Stimulated activated naive CD4-positive, alpha-beta T cell (primary cell): ENCODE measurements around the gene CMPK1.

Source experiments
- DNase-seq, 6 experiments: peaks; one replicate each; lab custom pipeline; 2025; lab: John Stamatoyannopoulos, UW

The CMPK1 gene

DNA sequence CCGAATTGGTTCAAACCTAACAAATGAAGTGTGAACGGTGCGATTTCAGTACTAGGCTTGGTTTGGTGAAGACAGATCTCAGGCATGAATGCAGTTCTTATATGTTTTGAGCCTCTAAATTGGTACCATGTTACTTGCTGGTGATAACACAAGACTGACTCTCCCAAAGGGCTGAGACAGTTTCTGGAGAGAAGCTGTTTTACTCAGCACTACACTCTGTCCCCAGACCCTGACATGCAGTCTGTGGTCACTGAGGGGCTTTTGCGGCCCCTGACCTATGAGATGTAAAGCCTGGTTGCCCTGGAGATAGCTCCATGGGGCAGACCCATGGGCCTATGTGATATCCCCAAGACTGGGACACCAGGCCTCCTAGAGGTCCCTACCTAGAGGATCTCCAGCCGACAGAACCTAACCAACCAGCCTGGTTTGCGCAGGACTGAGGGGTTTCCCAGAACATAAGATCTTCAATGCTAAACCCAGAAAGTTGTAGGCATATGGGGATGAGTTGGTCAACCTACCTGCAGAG is 63.1 kb downstream of the CMPK1 start:
- DNase-seq = no peak

- no peak for DNase-seq
Observed at GRCh38 chr1:47399138-47399845, 65.7 kb downstream of the CMPK1 start.

GRCh38 chr1:47399846-47400155 is 66.2 kb downstream of the CMPK1 start:
- DNase-seq = no peak

DNA sequence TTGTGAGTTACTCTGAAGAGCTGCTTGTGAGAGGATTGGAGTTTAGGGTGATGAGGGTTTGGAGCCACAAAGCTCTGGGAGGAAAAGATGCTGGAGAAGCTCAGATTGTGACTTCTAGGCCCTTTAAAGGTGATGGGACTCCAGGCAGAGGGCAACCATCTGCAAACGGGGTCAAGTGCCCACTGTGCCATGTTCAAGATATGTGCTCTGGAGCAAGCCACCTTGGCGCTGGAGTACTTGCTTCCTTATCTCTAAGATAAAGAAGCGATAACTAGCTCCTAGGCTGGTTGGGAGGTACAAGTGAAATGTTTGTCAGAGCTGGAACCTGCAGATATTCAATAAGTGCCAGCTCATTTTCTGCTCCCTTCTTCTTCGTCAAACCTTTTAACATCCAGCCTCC is 68.2 kb downstream of the CMPK1 start:
- no peak for DNase-seq

- no peak for DNase-seq
Observed at GRCh38 chr1:47402591-47402990, 69.0 kb downstream of the CMPK1 start.

DNA sequence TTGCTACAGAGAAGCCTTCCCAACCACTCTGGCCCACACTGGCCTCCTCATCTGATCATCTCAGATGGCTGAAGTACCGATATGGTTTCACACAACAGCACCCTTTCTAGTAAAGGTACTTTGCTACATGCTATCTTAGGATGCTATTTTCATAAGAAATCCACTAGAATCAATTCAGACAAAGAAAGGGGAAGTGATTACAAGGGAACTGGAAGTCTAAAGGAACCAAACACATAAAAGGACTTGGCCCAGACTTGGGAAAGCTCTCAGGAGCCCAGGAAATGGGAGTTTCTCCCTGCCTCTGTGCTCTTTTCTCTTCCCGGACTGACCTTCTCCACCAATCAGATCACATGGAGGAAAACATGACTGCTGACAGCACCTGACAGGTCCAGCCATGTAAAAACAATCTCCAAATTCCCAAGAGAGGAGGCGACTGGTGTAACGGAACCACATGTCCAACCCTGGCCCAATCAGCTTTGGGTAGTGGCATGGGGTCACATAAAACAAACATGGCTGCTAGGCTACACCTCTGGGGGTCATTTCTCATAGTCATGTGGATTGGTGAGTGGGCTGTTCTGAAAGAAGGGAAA is 69.8 kb downstream of the CMPK1 start:
- no peak for DNase-seq

- DNase-seq = no peak
Observed at GRCh38 chr1:47405697-47406096, 72.1 kb downstream of the CMPK1 start.

DNA sequence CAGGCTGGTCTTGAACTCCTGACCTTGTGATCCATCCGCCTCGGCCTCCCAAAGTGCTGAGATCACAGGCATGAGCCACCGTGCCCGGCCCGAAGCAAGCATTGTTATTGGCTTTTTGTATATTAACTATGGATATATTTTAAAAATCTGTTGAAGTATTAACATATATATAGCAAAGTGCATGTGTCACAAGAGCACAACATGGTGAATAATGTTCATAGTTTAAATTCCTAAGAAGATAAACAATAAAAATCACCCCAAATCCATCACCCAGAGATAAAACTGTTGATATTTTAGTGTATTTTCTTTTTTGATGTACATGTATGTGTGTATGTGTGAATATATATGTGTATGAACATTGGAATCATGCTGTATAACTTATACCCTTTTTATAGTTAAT is 73.4 kb downstream of the CMPK1 start:
- DNase-seq = no peak

- no peak for DNase-seq
Observed at GRCh38 chr1:47407481-47407880, 73.9 kb downstream of the CMPK1 start.

GRCh38 chr1:47409311-47410067 is 75.9 kb downstream of the CMPK1 start:
- DNase-seq = no peak

DNA sequence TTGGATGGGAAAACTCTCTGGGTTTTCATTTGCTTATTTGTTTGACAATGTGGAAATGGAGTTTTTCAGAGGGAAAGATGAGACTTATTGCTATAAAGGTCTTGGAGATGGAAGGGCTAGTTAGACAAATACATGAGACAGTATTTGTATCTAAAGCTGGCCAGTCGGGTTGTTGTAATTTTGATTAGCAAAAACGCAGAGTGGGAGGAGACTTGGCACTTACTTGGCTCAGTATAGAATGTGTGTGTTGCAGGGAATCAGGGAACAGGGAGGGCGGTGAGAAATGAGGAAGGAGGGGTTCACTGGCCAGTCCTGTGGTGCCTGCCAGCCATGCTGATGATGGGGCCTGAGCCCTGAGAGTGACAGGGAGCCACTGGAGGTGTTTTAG is 76.5 kb downstream of the CMPK1 start:
- DNase-seq = no peak

DNA sequence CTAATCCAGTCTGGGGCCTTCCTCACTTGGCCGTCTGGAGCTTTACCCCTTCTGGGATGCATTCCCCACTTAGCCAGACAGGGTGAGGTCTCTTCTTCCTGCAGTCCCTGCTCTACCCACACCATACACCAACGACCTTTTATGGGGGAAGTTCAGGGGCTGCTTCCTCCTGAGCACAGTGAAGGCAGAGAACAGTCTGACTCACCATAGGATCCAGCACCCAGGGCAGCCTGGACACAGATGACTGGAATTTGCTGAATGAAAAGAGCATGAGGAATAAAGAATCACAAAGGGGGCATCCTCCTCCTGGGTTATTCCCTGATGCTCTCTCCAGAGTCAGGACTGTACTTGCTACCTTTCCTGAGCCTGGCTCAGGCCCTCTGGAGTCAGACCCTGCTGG is 77.8 kb downstream of the CMPK1 start:
- no peak for DNase-seq

DNA sequence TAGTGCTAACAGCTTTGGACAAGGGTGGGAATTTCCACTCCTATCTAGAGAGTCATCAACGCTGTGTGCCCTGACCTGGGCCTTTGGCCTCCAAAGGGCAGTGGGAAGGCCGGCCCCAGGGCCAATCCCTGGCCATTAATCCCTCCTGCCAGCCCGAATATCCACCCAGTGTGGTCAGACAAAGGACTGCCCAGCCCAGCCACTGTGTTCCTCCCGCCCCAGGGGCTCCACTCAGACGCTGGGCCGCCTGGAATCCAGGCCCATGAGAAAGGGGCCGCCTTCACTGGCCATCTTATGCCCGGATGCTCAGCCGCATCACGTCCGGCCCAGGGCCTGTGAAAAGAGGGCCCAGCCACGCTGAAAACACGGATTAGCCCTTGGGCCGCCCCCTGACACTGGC is 78.8 kb downstream of the CMPK1 start:
- DNase-seq = no peak

DNA sequence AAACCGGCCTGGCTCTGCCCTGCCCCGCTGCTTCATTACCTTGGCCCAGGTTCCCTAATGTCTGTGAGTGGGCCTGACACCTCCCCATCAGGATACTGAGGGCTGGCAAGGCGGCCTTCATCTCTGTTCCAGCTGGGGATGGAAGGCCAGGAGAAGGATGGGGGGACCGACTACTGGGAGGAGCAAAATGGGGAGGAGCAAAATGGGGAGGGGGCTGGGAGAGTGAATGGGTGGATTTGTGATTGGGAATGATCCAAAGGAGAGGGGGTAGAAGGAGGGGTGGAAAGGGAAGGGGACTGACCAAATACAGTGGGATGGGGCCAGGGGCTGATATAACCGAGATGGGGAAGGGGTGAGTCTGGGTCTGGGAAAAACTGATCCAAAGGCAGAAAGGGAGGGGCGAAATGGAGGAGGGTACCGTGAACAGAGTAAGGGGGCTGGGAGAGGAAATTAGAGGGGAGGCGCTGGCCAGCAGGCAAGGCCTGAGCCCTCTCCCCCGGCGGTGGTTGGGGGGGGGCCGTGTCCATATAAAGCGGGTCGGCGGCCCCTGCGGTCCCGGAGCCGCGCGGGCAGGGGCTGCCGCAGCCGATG is 82.2 kb downstream of the CMPK1 start, which contains the start of gene FOXE3:
Gene FOXE3 (plus strand): TSS at position 558 of the 591 bp plus-strand sequence. CDS start 31 bp downstream, at position 589.
- no peak for DNase-seq

DNA sequence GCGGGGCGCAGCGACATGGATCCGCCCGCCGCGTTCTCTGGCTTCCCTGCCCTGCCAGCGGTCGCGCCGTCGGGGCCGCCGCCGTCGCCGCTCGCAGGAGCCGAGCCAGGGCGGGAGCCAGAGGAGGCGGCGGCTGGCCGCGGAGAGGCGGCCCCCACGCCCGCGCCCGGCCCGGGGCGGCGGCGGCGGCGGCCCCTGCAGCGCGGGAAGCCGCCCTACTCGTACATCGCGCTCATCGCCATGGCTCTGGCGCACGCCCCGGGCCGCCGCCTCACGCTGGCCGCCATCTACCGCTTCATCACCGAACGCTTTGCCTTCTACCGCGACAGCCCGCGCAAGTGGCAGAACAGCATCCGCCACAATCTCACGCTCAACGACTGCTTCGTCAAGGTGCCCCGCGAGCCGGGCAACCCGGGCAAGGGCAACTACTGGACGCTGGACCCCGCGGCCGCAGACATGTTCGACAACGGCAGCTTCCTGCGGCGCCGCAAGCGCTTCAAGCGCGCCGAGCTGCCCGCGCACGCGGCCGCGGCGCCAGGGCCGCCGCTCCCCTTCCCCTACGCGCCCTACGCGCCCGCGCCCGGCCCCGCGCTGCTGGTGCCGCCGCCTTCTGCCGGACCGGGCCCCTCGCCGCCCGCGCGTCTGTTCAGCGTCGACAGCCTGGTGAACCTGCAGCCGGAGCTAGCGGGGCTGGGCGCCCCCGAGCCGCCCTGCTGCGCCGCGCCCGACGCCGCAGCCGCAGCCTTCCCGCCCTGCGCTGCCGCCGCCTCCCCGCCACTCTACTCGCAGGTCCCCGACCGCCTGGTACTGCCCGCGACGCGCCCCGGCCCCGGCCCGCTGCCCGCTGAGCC is 83.0 kb downstream of the CMPK1 start:
- peak in 1 of 6 experiments; percentile 17 for DNase-seq

DNA sequence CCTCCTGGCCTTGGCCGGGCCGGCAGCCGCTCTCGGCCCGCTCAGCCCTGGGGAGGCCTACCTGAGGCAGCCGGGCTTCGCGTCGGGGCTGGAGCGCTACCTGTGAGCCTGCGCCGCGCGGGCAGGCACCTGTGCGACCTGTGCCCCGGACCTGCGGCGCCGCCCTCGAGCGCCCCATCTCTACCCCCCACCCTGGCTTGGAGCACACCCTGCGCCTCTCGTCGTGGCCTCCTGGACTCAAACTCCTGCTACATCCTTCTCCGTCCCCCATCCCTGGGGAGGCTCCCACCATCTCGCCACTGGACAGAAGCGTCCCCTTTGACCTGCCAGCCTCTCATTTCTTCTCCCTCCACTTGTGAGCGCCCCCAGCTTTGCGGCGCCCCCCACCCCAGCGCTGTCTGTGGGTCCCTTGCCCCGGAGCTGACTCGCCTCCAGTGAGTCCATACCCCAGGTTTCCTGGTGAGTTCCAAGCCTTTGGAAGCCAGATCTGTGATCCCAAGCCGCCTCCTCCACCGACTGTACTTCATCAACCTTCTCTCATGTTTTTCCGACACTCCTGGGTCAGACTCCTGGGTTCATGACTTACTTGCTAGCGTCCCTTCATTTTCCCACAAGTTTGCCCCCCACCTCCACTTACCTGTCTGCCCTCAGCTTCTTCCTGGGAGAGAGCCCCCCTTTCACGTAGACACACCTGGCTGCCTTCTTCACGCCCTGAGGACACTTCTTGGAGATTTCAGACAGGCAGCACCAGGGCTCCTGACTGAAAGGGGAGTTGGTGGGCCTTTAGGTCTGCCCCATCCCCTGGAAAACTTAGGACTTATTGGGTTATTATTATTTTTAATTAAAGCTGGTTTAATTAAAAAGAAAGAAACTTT is 83.8 kb downstream of the CMPK1 start:
- DNase-seq = no peak

DNA sequence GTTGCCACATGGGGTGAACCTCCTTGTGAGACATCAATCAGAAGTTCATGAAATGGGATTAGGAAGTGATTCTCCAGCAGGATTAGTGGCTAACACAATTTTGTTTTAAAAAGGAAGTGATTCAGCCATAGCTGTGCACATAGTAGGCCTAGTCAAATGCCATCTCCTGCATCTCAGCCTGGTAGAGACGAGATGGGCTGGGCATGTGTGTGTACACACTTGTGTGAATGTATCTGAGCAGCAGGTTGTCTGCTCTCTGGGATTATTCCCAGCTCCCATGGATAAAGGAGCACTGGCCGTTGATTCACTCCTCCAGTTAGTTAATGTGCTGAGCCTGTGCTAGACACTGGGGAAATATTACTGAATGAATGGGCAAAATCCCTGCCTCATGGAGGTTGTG is 84.5 kb downstream of the CMPK1 start:
- DNase-seq = no peak

DNA sequence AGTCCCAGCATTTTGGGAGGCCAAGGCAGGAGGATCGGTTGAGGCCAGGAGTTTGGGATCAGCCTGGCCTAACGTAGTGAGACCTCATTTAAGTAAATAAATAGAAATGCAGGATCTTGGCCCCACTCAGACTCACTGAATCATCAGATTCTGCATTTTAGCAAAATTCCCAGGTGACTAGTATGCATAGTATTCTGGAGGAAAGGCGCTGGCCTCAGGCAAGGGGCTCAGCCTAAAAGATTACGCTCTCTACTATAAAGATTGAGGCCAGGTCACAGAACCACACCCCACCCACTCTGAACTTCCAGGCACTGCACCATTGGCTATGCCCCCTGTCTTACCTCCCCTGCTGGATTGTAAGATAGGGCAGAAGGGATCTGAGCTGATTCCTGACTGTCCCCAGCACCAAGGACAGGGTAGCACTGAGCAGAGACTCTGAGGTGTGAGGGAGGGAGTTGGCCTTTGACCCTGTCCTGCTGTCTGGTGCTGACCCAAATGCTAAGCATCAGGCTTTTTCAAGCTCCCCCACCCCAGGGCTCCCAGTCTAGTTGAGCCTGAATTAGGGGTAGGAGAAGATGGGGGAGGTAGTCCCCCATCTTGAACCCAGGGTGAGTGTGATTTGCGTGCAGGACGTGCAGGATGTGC is 85.2 kb downstream of the CMPK1 start:
- DNase-seq = no peak

- DNase-seq = no peak
Observed at GRCh38 chr1:47420547-47420946, 87.0 kb downstream of the CMPK1 start.

DNA sequence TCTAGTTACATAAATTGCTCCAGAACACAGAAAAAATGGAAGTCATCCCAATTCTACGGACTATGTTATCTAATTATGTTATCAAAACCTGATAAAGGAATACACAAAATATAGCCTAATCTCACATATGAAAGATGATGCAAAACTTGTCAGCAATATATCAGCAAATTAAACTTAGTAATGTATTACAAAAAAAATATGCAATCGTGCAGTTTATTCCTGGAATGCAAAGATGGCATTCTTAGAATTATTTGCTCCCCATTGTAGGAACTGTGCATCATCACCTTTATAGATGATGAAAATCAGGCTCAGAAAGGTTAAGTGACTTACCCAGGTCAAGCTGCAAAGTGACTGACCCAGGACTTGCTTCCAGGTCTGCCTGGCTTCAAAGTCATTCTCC is 90.3 kb downstream of the CMPK1 start:
- no peak for DNase-seq
